PC-9 (cell line): ENCODE data around the gene SLC27A2. TPM values are rescaled to one million over a fixed set of nuclear protein-coding genes. Genes with fewer than 3 reads are reported as not detected.

Source experiments
- BruUV-seq: library from RNA; stranded (reverse); fragments of 400-500 nt; replicated peaks from 2 replicates; lab custom pipeline; 2021; lab: Mats Ljungman, UMichigan
- CTCF ChIA-PET: fragments of 300-600 bp; sonication (Branson Sonifier 250); formaldehyde crosslinking; loops from one replicate; lab custom pipeline; 2022; ENCODE audit warnings: antibody characterized with exemption; lab: Charles Lee
- POLR2A ChIA-PET: fragments of 300-600 bp; sonication (Branson Sonifier 250); formaldehyde crosslinking; loops from one replicate; lab custom pipeline; 2022; ENCODE audit warnings: antibody characterized with exemption; ENCODE audit not compliant: unreplicated experiment; lab: Charles Lee
- DNase-seq, 2 experiments: peaks; one replicate each; pipeline versions ENCODE4 v3.0.0 to v3.0.0-alpha.2; 2015 to 2022; ENCODE audit warnings: mixed read lengths in 1 of 2
- H2AFZ ChIP-seq: fragments of 200-600 bp; sonication (generic); 2 replicates; pipeline ENCODE4 v1.8.1; 2017; ENCODE audit warnings: antibody characterized with exemption
- H3F3A ChIP-seq: fragments of 200-600 bp; sonication (generic); 2 replicates; pipeline ENCODE4 v1.8.1; 2017; ENCODE audit warnings: antibody characterized with exemption, mild to moderate bottlenecking, low read depth; ENCODE audit not compliant: insufficient read depth
- H3K27ac ChIP-seq: fragments of 200-600 bp; sonication (generic); 2 replicates; pipeline ENCODE4 v1.6.1; 2016; ENCODE audit warnings: mixed run types
- H3K27me3 ChIP-seq: fragments of 200-600 bp; sonication (generic); 2 replicates; pipeline ENCODE4 v1.6.1; 2016; ENCODE audit warnings: low read depth, mixed run types; ENCODE audit not compliant: insufficient read depth
- H3K36me3 ChIP-seq: fragments of 200-600 bp; sonication (generic); 2 replicates; pipeline ENCODE4 v1.6.1; 2016; ENCODE audit warnings: low read depth, mixed run types
- H3K4me1 ChIP-seq: fragments of 200-600 bp; sonication (generic); replicated peaks from 2 replicates; pipeline ENCODE4 v1.6.1; 2016; ENCODE audit warnings: mixed run types; ENCODE audit not compliant: insufficient read depth
- H3K4me2 ChIP-seq: fragments of 200-600 bp; sonication (generic); 2 replicates; pipeline ENCODE4 v1.6.1; 2017; ENCODE audit warnings: mixed run types
- H3K4me3 ChIP-seq: fragments of 200-600 bp; sonication (generic); 2 replicates; pipeline ENCODE4 v1.6.1; 2016; ENCODE audit warnings: mixed run types
- H3K79me2 ChIP-seq: fragments of 200-600 bp; sonication (generic); 2 replicates; pipeline ENCODE4 v1.6.1; 2017; ENCODE audit warnings: low read depth, mixed run types
- H3K9me2 ChIP-seq: fragments of 200-600 bp; sonication (generic); 2 replicates; pipeline ENCODE4 v1.8.1; 2017; ENCODE audit warnings: mild to moderate bottlenecking; ENCODE audit not compliant: insufficient read depth
- H3K9me3 ChIP-seq: fragments of 200-600 bp; sonication (generic); 2 replicates; pipeline ENCODE4 v1.8.1; 2016; ENCODE audit warnings: low read depth; ENCODE audit not compliant: insufficient read depth
- H4K20me1 ChIP-seq: fragments of 200-600 bp; sonication (generic); 2 replicates; pipeline ENCODE4 v1.8.1; 2017; ENCODE audit not compliant: insufficient read depth
- CTCF ChIP-seq: fragments of 200-600 bp; sonication (generic); conservative IDR thresholded peaks from 2 replicates; pipeline ENCODE4 v1.6.1; 2017; ENCODE audit warnings: mixed run types, antibody characterized with exemption, mild to moderate bottlenecking, moderate library complexity
- EZH2 ChIP-seq: fragments of 200-600 bp; sonication (generic); IDR thresholded peaks from 2 replicates; pipeline ENCODE4 v1.8.0; 2017; ENCODE audit warnings: antibody characterized with exemption, low read depth
- intact Hi-C: fragments of 100-400 bp; cut with micrococcal nuclease; formaldehyde crosslinking; loops from one replicate; pipeline ENCODE4 v1.10.0; 2022; ENCODE audit not compliant: unreplicated experiment
- total RNA-seq: library from RNA; stranded (reverse); gene quantifications from 2 replicates; pipeline ENCODE4 v1.2.3, GENCODE V29; 2021

SLC27A2 gene
- total RNA-seq, 1 experiment from 2014 or later, result 7.5 TPM

DNA sequence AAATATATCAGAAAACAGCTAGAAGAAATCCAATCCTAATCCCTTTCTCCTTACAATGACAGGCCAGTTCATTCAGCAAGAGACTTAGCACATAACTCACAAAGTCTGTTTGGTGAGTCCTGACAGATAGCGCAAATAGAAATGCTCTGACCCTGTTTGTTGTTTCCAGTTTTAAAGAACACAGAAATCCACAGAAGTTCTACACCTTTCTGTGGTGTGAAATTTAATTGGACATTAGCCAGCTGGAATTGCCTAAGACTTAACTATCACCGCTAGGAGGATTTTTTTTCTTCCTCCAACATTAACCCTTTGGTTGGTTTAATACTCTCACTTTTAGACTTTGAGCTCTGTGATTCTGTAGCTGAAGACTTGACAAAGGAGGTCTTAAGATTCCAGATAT, 52.8 kb downstream of the SLC27A2 start:
- intact Hi-C loops, result no loop called here
- no peaks in the 10 kb centered on the region for H3K27me3 ChIP-seq
- no peaks in the 10 kb centered on the region for H4K20me1 ChIP-seq
- no peak overlapping the region for H2AFZ ChIP-seq
- TF ChIP-seq CTCF (no peak), EZH2 (no peak)
- H3K9me3 ChIP-seq, result no peaks in the 10 kb centered on the region
- POLR2A ChIA-PET, result interaction anchor here (0.5 kb wide), 1 partner anchor 8 kb away, joined by 3 read pairs; no protein-coding TSS in a partner anchor
- H3K4me1 ChIP-seq, result peaks cover 7% of the 10 kb centered on the region; the same call in 1 of the 2 replicates
- H3F3A ChIP-seq, result no peaks in the 10 kb centered on the region
- H3K27ac ChIP-seq, result no peak overlapping the region
- 0 out of 2 replicates have a peak, but pooled peaks cover 3% of the 10 kb centered on the region for H3K36me3 ChIP-seq
- no peaks in the 10 kb centered on the region for H3K79me2 ChIP-seq
- CTCF ChIA-PET, result no interaction called here
- no peaks in the 10 kb centered on the region for H3K9me2 ChIP-seq
- no peak overlapping the region for H3K4me3 ChIP-seq
- no TSS peak for BruUV-seq
- peak in 1 of 2 experiments; percentile 38 for DNase-seq
- no peak overlapping the region for H3K4me2 ChIP-seq

GRCh38 chr15:50235794-50236193, 53.8 kb downstream of the SLC27A2 start:
- Histone ChIP-seq H3F3A (no peaks in the 10 kb centered on the region), H3K27ac (no peak overlapping the region), H2AFZ (no peak overlapping the region), H3K27me3 (no peaks in the 10 kb centered on the region), H3K79me2 (no peaks in the 10 kb centered on the region), H3K4me1 (peaks cover 7% of the 10 kb centered on the region; the same call in 1 of the 2 replicates), H4K20me1 (no peaks in the 10 kb centered on the region), H3K4me3 (no peak overlapping the region), H3K36me3 (0 out of 2 replicates have a peak, but pooled peaks cover 3% of the 10 kb centered on the region), H3K9me3 (no peaks in the 10 kb centered on the region), H3K4me2 (no peak overlapping the region), H3K9me2 (no peaks in the 10 kb centered on the region)
- no peak for DNase-seq
- TF ChIP-seq EZH2, result no peak
- TF ChIP-seq CTCF, result no peak
- intact Hi-C loops, result no loop called here
- POLR2A ChIA-PET, result no interaction called here
- CTCF ChIA-PET, result no interaction called here
- BruUV-seq, result no TSS peak

- intact Hi-C loops, result no loop called here
- no peak overlapping the region for H3K27ac ChIP-seq
- BruUV-seq, result no TSS peak
- TF ChIP-seq EZH2 (no peak), CTCF (no peak)
- ChIA-PET POLR2A (no interaction called here), CTCF (no interaction called here)
- H3K27me3 ChIP-seq, result no peaks in the 10 kb centered on the region
- peaks cover 11% of the 10 kb centered on the region for H3K4me1 ChIP-seq
- DNase-seq, result no peak
- H3K9me2 ChIP-seq, result no peaks in the 10 kb centered on the region
- H2AFZ ChIP-seq, result no peak overlapping the region
- 0 out of 2 replicates have a peak, but pooled peaks cover 3% of the 10 kb centered on the region for H3K36me3 ChIP-seq
- no peaks in the 10 kb centered on the region for H3K79me2 ChIP-seq
- no peaks in the 10 kb centered on the region for H4K20me1 ChIP-seq
- H3K4me2 ChIP-seq, result no peak overlapping the region
- H3K9me3 ChIP-seq, result no peaks in the 10 kb centered on the region
- H3K4me3 ChIP-seq, result no peak overlapping the region
- H3F3A ChIP-seq, result no peaks in the 10 kb centered on the region; the same call in 1 of the 2 replicates
Measured at GRCh38 chr15:50236433-50236832, 54.4 kb downstream of the SLC27A2 start.
